H1 (cell line): ENCODE results near the gene CHCHD3.

Source experiments
- BRCA1 ChIP-seq: IDR thresholded peaks from 2 replicates; pipeline ENCODE4 v1.6.1; 2012; ENCODE audit warnings: low read depth, low read length, improper control_type of control experiment
- CTCF ChIP-seq, 3 experiments: IDR thresholded peaks; 1 replicate in 2 of 3; 2 replicates in 1 of 3; pipeline versions ENCODE4 v1.5.1 to v1.6.1; 2011; ENCODE audit warnings: low read length in 3 of 3, mild to moderate bottlenecking in 3 of 3, inconsistent platforms in 2 of 3, low read depth in 1 of 3, moderate library complexity in 1 of 3; ENCODE audit not compliant: insufficient read depth in 1 of 3; ENCODE audit errors: control extremely low read depth in 1 of 3
- EZH2 ChIP-seq: fragments of 200-600 bp; sonication (generic); IDR thresholded peaks from 2 replicates; pipeline ENCODE4 v1.7.1; 2012; ENCODE audit warnings: low read depth, mild to moderate bottlenecking, moderate library complexity, low read length, inconsistent platforms; ENCODE audit not compliant: severe bottlenecking
- POLR2A ChIP-seq, 2 experiments: IDR thresholded peaks; 1 replicate in 1 of 2; 2 replicates in 1 of 2; pipeline ENCODE4 v1.6.1; 2011; ENCODE audit warnings: low read depth in 2 of 2, low read length in 2 of 2, mild to moderate bottlenecking in 2 of 2; ENCODE audit errors: control extremely low read depth in 1 of 2
- POLR2AphosphoS5 ChIP-seq: IDR thresholded peaks from 2 replicates; pipeline ENCODE4 v1.6.1; 2011; ENCODE audit warnings: low read depth, low read length
- RXRA ChIP-seq: IDR thresholded peaks from 2 replicates; pipeline ENCODE4 v1.6.1; 2011; ENCODE audit warnings: low read depth, mild to moderate bottlenecking, low read length, moderate library complexity; ENCODE audit not compliant: insufficient read depth
- SUZ12 ChIP-seq: fragments of 200-600 bp; sonication (generic); IDR thresholded peaks from 2 replicates; pipeline ENCODE4 v1.6.1; 2012; ENCODE audit warnings: mild to moderate bottlenecking, inconsistent platforms, low read length, moderate library complexity, mixed read lengths

- TF ChIP-seq SUZ12 (no peak), CTCF (IDR thresholded peaks at IDR 0.05; ENCODE audit: control extremely low read depth in 1 of 3, insufficient read depth in 1 of 3, low read depth in 1 of 3, low read length in 3 of 3) (no peak), POLR2A (IDR thresholded peaks at IDR 0.05; ENCODE audit: control extremely low read depth in 1 of 2, low read depth in 2 of 2, low read length in 2 of 2) (no peak), POLR2AphosphoS5 (no peak), EZH2 (no peak), BRCA1 (no peak), RXRA (no peak)
Measured at GRCh38 chr7:132815696-132816311, 266.1 kb downstream of the CHCHD3 start.
